HG03095 (cell line): Measurements from ENCODE around the gene FBXO11.

ENCODE experiments used
- ATAC-seq: cut with Tn5 transposase; IDR thresholded peaks from one replicate; pipeline ENCODE4 v1.9.1; 2021; ENCODE audit warnings: moderate library complexity; ENCODE audit not compliant: unreplicated experiment

FBXO11 gene

DNA sequence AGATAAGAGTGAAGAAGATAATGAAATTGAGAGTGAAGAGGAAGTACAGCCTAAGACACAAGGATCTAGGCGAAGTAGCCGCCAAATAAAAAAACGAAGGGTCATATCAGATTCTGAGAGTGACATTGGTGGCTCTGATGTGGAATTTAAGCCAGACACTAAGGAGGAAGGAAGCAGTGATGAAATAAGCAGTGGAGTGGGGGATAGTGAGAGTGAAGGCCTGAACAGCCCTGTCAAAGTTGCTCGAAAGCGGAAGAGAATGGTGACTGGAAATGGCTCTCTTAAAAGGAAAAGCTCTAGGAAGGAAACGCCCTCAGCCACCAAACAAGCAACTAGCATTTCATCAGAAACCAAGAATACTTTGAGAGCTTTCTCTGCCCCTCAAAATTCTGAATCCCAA lies 107.7 kb downstream of the FBXO11 start:
- ATAC-seq, result no peak

DNA sequence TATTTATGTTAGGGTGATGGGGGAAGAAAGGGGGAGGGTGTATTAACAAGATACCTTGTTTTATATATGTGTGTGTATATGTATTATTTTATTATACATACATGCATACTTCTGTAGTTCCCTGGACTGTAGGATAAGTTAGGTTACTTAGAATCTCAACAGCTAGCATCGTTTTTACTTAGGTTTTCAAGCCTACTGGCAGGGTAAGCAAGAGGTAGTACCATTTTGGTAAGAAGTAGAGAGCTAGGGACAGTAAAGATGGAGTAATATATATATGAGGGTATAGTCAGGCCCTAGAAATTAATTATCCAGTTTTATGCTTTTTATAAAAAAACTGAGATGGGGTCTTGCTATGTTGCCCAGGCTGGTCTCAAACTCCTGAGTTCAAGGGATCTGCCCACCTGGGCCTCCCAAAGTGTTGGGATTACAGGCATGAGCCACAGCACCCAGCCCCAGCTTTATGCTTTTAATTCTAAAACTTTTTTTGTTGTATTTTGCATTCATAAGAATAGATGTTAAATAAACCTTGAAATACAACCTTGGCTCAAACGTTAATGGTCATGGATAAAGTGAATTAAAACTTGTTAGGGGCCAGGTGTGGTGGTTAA lies 110.1 kb downstream of the FBXO11 start:
- ATAC-seq, result no peak

DNA sequence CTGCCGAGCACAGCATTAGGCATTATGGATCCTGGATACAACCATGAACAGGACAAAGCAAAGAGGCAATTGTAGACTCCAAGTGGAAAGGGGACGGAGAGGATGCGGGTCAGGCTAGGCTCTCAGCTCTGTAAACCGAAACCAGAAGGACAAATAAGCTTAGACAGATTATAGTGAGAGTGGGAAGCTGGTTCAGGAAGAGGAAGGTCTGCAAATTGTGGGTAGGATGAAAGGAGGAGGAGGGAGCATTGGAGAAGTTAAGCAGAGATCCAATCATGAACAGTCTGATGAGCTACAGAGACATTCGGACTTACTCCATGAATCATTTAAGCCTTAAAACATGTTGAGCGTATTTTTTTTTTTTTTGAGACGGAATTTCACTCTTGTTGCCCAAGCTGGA lies 120.3 kb downstream of the FBXO11 start:
- ATAC-seq, result no peak

DNA sequence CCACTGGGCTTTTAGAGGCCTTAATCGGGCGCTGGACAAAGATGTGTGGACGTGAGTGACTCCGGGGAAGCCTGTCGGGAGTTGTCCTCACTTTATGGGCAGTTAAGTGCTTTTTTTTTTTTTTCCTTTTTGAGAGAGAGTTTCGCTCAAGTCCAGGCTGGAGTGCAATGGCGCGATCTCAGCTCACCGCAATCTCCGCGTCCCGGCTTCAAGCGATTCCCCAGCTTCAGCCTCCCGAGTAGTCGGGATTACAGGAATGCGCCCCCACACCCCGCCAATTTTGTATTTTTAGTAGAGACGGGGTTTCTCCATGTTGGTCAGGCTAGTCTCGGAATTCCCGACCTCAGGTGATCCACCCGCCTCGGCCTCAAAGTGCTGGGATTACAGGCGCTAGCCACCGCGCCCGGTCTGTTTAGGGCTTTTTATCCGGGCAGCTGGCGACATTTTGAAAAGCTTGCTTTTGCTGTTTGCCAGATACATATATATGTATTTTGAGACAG lies 121.9 kb downstream of the FBXO11 start:
- ATAC-seq, result no peak

DNA sequence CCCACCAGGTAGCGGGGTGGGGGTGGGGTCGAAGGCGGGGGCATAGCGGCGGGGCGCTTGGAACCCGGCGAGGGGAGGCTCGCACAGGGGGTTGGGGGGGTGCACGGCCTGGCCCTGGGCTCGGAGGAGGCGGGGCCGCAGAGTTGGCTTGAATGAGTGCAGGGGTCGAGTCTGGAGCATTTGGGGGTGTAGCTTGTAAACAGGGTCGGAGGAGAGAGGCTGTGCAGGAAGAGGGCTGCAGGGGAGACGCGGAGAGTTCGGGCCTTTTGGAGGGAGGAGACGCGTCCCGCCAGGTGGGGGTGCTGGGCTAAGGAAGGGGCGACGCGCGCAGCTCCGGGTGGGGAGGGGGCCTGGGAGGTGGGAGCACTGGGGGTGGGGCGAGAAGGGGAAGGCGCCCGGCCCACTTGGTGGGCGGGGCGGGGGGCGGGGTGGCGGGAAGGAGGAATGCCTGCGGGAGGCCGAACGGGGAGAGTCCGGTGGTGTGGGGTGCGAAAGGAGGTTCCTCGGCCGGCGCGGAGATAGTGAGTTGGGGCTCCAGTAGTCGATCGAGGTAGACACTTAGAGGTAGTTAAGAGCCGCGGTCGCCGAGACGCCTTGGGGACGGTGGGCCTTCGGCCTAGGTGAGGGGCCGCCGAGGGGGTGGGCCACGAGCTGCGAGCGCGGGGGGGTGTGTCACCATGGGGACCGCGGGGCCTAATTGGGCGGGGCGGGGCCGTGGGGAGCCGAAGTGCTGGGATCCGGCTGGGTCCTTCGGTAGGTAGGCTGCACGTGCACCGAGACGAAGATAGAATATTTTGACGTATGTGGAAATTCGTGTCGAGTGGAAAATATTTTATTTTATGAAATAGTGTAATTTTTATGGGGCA lies 122.6 kb downstream of the FBXO11 start:
- ATAC-seq, result peak; percentile 29

DNA sequence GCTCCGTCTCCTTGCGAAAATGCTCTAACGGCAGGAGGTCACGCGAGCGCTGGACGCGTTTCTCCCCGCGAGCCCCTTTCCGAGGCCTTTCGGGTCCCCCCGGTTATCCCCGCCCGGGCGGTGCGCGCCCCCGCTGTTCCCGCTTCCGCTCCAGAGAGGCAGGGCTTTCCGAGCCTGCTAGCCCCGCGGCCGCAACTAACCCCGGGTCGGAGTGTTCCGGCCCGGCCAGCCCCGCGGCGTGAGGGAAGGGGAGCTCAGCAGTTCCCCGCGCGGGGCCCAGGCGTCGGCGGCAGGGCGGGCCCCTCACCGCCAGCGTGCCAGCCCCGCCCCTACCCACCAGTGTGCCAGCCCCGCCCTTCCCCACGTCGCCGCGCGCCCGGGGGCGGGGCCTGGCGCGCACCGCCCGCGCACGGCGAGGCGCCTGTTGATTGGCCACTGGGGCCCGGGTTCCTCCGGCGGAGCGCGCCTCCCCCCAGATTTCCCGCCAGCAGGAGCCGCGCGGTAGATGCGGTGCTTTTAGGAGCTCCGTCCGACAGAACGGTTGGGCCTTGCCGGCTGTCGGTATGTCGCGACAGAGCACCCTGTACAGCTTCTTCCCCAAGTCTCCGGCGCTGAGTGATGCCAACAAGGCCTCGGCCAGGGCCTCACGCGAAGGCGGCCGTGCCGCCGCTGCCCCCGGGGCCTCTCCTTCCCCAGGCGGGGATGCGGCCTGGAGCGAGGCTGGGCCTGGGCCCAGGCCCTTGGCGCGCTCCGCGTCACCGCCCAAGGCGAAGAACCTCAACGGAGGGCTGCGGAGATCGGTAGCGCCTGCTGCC lies 123.4 kb downstream of the FBXO11 start, which contains the start of gene MSH6:
Gene MSH6 (plus strand): TSS at position 475 of the 815 bp plus-strand sequence. CDS start 89 bp downstream, at position 564.
- ATAC-seq, result peak; percentile 79

DNA sequence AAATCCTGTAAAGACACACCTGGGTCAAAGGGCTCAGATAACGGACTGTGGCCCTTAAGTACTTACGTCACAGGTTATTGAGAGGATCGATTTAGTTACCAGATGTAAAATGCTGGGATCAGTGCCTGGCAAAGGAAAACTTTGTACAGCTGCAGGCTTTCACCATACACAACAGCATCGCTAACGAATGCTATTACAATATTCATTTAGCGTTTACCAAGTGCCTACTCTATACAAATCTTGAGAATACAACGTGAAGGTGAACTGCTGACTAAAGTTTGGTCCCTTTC lies 124.0 kb downstream of the FBXO11 start:
- ATAC-seq, result no peak

DNA sequence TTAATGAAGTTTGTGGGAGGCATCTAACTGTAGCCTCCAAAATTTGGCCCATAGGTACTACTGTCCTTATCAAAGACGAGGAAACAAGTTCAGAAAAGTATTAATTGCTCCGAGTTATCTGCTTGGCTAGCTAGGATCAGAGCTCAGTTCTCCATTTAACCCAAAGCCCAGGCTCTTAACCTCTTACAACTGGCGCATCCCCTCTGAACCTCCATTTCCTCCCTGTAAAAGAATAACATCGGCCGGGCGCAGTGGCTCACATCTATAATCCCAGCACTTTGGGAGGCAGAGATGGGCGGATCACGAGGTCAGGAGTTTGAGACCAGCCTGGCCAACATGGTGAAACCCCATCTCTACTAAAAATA lies 126.9 kb downstream of the FBXO11 start:
- ATAC-seq, result no peak

DNA sequence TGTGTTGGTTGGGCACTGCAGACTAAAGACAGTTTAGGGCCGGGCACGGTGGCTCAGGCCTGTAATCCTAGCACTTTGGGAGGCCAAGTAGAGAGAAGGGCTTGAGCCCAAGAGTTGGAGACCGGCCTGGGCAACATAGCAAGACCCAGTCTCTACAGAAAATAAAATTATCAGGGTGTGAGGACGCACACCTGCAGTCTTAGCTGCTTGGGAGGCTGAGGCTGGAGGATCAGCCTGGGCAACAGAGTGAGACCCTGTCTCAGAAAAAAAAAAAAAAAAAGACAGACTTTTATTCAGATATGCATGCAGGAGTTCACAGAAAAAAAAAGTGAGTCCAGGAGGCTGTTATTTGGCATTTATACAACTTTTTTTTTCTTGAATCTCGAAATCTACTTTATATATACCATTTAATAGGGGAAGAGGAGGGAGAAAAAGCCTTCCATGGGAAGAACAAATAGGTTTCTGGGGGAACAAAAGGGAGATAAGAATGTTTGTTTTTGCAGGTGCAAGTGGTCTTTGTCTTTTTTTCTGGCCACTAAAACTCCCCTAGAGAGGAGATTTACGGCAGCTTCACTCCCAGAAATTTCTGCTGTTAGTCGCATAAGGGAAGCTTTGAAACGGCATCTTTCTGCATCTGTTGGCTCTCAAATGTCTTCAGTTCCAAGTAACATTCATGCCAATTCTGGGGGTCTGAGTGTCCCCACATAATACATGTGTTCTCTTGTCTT lies 127.4 kb downstream of the FBXO11 start:
- ATAC-seq, result no peak

DNA sequence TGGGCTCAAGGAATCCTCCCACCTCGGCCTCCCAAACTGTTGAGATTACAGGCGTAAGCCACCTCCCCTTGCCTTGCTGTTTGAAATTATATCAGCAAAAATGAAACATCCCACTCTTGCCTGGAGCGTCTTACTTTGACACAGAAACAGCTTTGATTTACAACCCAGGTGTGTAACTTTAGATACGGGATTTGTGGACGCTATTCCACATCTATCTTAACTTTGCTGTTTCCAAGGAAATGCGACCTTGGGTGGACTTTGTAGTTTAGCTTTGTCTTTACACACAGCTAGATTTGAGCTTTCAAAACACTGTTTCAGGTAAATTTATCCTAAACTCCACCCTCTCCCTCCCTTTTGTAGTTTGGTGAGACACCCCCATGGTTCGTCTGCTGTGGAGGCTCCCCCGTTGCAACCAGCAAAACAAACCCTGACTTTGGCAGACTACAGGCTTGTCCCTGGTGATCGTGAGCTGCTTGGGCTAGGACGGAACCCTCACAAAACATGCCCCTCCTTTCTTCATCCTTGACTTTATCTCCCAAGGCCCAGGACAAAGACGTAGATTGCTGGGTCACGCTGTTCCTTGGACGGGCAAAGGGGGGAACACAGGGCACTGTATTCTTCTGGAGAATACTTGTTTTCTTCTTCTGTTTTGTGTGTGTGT lies 128.9 kb downstream of the FBXO11 start:
- no peak for ATAC-seq

DNA sequence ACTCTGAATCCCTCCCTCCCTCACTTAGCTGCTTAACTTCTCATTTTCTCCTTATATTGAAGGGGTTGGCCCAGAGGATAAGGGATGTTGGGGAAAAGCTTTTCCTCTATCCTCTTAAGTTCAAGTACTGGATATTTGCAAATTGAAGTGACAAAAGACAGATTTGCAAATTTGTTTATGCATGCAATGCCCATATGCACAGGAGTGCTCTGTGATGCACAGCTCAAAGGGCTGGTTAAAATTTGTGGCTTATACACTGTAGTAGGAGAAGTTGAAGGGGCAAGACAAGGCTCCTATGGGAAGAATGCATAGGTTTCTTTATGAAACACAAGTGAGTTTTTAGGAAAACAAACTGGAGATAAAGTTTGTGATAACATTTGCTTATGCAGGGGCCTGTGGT lies 131.7 kb downstream of the FBXO11 start:
- ATAC-seq, result no peak

DNA sequence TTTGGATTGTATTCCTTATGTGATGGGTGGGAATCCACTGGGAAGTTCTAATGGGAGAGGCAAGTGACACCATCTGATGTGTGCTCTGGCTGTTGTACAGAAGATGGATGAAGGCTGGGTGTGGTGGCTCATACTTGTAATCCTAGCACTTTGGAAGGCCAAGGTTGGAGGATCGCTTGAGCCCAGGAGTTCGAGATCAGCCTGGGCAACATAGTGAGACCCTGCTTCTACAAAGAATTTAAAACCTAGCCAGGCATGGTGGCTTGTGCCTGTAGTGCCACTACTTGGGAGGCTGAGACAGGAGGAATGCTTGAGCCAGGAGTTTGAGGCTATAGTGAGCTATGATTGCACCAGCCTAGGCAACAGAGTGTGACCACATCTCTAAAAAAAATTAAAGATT lies 134.0 kb downstream of the FBXO11 start:
- ATAC-seq, result no peak

DNA sequence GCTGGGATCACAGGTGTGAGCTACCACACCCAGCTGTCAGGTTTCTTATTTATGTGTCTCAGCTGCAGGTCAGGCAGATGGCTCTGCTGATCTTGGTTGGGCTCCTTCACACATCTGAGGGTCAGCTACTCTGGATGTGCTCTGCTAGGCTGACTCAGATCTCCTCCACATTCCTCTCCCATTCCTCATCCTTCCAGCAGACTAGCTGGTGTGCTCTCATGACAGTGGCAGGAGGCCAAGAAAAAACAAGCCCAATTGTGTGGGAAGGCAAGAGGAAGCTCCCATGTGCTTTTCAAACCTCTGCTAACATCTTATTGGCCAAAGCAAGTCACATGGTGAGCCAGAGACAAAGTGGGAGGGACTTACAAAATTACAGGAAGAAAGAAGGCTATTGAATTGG lies 135.1 kb downstream of the FBXO11 start:
- no peak for ATAC-seq

DNA sequence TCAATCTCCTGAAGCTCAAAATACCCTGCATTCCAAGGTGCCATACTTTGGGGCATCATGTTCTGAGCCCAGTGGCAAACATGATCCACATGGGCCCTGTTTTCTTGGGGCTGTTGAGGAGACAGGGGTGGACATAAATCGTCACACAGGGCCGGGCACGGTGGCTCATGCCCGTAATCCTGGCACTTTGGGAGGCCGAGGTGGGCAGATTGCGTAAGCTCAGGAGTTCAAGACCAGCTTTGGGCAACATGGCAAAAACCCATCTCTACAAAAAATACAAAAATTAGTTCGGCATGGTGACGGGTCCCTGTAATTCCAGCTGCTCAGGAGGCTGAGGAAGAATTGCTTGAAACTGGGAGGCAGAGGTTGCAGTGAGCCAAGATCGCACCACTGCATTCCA lies 137.0 kb downstream of the FBXO11 start:
- no peak for ATAC-seq

DNA sequence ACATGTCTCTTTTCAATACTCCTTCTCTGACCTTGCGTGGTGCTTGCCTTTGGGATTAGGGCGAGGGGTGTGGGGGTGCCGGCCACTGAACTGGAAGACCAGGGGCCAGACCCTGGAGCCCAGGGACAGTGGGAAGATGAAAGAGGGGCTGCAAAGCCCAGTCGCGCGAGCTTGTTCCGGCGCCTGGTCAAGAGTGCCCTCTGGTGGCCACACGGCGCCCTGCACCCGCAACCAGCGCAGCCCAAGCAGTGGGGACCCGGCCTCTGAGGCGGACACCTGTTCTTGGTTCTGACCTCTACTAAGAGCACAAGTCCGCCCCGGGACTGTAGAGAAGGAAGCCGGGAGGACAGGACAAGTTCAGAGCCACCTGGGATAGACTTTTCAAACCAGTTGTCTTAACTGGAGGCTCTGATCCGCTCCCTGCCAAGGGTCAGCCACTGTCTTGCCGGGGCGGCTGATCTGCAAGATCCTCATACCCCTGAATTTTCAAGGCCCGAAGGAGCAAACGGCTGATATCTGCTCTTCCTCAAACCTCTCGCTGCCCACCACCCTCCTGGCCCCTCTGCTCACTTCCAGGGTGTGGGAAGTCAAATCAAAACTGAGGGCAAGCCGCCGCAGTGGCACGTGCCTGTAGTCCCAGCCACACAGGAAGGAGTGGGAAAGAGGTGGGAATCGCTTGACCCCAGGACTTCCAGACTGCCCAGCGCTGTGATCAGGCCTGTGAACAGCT lies 138.3 kb downstream of the FBXO11 start:
- peak; percentile 80 for ATAC-seq

DNA sequence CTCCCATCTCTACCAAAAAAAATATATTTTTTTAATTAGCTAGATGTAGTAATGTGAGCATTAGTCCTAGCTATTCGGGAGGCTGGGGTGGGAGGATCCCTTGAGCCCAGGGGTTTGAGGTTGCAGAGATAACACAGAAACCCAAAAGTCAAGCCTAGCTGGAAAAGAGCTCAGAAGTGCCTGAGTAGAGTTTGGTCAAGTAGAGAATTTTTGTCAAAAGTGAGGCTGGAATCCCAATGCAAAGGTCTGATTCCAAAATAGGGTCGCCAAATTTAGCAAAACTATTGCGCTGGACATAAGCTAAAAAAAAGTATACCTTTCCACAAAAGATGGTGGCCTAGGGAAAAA lies 138.8 kb downstream of the FBXO11 start:
- no peak for ATAC-seq

DNA sequence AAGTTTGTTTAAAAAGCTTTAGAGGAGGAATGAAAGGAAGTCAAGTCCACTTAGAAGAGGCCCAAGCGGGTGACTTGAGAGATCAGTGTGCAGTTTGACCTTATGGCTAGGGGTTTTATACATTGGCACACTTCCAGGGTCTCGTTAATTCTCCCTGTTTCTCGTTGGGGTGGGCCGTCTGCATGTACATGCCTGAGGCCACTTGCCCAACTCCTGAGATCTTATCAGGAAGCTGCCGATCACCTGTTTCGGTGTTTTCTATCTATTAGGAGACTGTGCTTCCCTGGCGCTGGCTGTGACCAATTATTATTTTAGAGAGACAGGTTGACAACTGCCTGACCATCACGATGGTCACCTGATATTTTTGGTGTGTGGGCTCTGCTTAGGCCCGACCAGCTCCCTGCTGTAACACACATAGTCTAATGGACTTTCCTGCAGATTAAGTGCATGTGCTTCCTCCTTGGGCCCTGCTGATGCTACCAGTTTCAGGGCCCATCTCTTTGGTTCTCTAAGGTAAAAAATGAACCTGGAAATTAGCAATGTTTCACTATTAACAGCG lies 154.4 kb downstream of the FBXO11 start:
- peak; percentile 27 for ATAC-seq

DNA sequence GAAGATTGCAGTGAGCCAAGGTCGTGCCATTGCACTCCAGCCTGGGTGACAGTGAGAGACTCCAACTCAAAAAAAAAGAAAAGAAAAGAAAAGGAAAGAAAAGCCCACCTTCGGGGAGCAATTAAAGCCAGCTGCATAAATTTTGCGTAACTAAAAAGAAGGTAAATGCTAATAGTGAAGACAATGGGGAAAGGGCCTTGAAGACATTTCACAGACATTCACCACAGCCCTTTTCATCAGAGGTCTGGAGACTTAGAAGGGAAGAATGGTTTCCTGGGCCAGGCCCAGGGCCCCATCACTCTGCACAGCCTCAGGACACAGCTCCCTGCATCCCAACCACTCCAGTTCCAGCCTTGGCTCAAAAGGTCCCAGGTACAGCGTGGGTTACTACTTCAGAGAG lies 158.4 kb downstream of the FBXO11 start:
- ATAC-seq, result no peak

DNA sequence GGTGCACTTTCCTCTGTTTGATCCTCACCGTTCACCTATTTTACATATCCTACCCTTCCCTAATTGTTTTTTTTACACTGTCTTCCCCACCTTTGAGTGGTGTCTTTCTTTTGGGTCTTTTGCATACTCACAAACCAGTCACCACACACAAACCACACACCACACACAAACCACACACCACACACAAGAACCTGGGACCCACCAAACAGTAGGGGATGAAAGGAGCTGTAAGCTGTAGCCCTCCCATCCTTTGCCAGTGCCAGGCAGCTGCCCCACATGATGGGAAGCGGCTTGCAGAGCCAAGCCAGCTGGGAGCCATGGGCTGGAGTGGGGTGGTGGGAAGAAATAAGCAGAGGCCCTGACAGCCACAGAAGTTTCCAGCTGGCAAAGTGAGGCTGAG lies 162.2 kb downstream of the FBXO11 start:
- no peak for ATAC-seq

DNA sequence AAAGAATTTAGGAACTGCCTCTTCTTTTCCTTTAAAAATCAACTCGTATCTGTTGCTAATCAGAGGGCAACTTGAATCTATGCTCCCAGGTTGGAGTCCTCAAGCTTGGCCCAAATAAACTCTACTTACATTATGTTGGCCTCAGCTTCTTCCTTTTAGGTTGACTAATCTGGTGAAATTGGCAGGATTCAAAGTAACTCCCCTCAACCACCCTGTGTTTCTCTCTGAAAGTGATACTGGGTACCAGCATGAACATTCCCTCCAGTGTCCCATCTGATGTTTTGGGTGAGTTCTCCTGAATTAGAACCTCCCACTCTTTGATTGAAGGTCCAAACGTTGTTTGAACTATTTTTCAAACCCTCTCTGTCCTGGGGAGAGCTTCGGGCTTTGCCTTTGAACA lies 164.7 kb downstream of the FBXO11 start:
- ATAC-seq, result no peak
